Osteocyte (in vitro differentiated cells): Measurements from ENCODE around the gene GPS1. TPM values are rescaled to one million over a fixed set of nuclear protein-coding genes. Genes with fewer than 3 reads are reported as not detected.

Source experiments
- DNase-seq: peaks from one replicate; pipeline ENCODE4 v3.0.0; 2021; ENCODE audit warnings: mixed read lengths; ENCODE audit not compliant: unreplicated experiment; ENCODE audit errors: extremely low spot score
- H3K27ac Mint-ChIP-seq: one replicate; pipeline ENCODE4 v1.8.0; 2021; ENCODE audit warnings: mild to moderate bottlenecking, mixed read lengths; ENCODE audit not compliant: unreplicated experiment
- H3K27me3 Mint-ChIP-seq: one replicate; pipeline ENCODE4 v1.8.0; 2021; ENCODE audit warnings: mixed read lengths; ENCODE audit not compliant: unreplicated experiment
- H3K36me3 Mint-ChIP-seq: one replicate; pipeline ENCODE4 v1.8.0; 2021; ENCODE audit warnings: mixed read lengths; ENCODE audit not compliant: unreplicated experiment
- H3K4me1 Mint-ChIP-seq: one replicate; pipeline ENCODE4 v1.8.0; 2021; ENCODE audit warnings: mixed read lengths; ENCODE audit not compliant: unreplicated experiment
- H3K4me3 Mint-ChIP-seq: one replicate; pipeline ENCODE4 v1.8.0; 2021; ENCODE audit warnings: mild to moderate bottlenecking, moderate library complexity, mixed read lengths; ENCODE audit not compliant: unreplicated experiment
- H3K9me3 Mint-ChIP-seq: one replicate; pipeline ENCODE4 v1.8.0; 2021; ENCODE audit warnings: mixed read lengths; ENCODE audit not compliant: unreplicated experiment
- total RNA-seq: library from RNA; stranded (reverse); gene quantifications from 2 replicates; pipeline ENCODE4 v1.2.1, GENCODE V29; 2021
- TF ChIP-seq, protein P1 (sequence below): fragments of 200-600 bp; sonication (generic); IDR thresholded peaks from 2 replicates; pipeline ENCODE4 v1.5.0; 2021; ENCODE audit warnings: antibody characterized with exemption, mild to moderate bottlenecking, moderate library complexity

GPS1 gene
- total RNA-seq, 1 donor from 2014 or later = 108 TPM

GRCh38 chr17:82100502-82101298 is 49.0 kb downstream of the GPS1 start:
- no peaks in the 10 kb centered on the region for H3K27me3 Mint-ChIP-seq
- H3K4me3 Mint-ChIP-seq = no peak overlapping the region
- H3K4me1 Mint-ChIP-seq = peaks cover 29% of the 10 kb centered on the region
- H3K36me3 Mint-ChIP-seq = no peaks in the 10 kb centered on the region
- H3K27ac Mint-ChIP-seq = no peak overlapping the region
- TF ChIP-seq, protein P1, sequence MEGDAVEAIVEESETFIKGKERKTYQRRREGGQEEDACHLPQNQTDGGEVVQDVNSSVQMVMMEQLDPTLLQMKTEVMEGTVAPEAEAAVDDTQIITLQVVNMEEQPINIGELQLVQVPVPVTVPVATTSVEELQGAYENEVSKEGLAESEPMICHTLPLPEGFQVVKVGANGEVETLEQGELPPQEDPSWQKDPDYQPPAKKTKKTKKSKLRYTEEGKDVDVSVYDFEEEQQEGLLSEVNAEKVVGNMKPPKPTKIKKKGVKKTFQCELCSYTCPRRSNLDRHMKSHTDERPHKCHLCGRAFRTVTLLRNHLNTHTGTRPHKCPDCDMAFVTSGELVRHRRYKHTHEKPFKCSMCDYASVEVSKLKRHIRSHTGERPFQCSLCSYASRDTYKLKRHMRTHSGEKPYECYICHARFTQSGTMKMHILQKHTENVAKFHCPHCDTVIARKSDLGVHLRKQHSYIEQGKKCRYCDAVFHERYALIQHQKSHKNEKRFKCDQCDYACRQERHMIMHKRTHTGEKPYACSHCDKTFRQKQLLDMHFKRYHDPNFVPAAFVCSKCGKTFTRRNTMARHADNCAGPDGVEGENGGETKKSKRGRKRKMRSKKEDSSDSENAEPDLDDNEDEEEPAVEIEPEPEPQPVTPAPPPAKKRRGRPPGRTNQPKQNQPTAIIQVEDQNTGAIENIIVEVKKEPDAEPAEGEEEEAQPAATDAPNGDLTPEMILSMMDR = no peak
- no peak for DNase-seq
- no peaks in the 10 kb centered on the region for H3K9me3 Mint-ChIP-seq

GRCh38 chr17:82101301-82101715 is 49.6 kb downstream of the GPS1 start:
- no peak for DNase-seq
- Mint-ChIP-seq H3K4me3 (no peak overlapping the region), H3K4me1 (peaks cover 29% of the 10 kb centered on the region), H3K36me3 (no peaks in the 10 kb centered on the region), H3K9me3 (no peaks in the 10 kb centered on the region), H3K27ac (no peak overlapping the region), H3K27me3 (no peaks in the 10 kb centered on the region)
- TF ChIP-seq, protein P1 = no peak

DNA sequence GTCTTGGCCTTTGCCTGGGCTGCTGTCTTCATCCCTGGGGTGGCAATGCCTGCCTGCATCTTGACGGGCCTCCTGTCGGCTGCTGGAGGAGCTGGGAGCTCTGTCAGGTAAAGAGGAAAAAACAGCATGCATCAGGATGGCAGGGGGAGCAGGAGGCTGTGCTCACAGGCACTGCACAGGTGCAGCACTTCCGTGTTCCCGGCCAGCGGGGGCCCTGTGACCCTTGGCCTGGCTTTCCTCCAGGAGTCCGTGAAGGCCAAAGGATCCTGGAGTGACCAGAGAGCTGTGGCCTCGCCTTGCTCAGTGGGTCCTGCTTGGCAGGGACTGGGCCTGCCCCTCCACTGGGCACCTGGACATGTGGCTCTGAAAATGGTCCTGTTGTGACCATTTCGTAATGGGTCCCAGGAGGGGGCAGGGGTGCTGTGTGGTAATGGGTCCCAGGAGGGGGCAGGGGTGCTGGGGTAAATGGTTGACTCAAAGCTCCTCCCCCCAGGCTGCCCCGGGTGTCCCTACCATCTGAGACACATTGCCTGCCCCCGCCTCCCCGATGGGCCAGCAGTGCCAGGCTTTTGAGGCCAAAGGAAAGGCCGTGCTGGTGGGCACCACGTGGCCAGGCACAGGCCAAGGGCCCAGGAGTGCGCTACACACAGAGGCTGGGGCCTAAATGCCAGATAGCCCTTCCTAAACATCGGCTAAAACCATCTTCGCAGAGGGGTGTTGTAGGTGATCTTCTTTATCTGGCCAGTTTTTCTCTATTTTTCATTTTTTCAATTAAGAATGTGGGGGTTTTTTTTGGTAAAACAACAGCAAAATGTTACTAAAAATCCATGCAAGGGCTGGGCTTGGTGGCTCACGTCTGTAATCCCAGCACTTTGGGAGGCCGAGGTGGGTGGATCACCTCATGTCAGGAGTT is 50.3 kb downstream of the GPS1 start:
- no peak for DNase-seq
- TF ChIP-seq, protein P1 = no peak
- H3K36me3 Mint-ChIP-seq = no peaks in the 10 kb centered on the region
- H3K27ac Mint-ChIP-seq = peak overlapping the region; percentile 16
- H3K4me1 Mint-ChIP-seq = peaks cover 28% of the 10 kb centered on the region
- H3K27me3 Mint-ChIP-seq = no peaks in the 10 kb centered on the region
- no peaks in the 10 kb centered on the region for H3K9me3 Mint-ChIP-seq
- H3K4me3 Mint-ChIP-seq = no peak overlapping the region

- DNase-seq = no peak
- Mint-ChIP-seq H3K9me3 (no peaks in the 10 kb centered on the region), H3K4me1 (peaks cover 35% of the 10 kb centered on the region), H3K27ac (no peak overlapping the region), H3K4me3 (no peak overlapping the region), H3K27me3 (no peaks in the 10 kb centered on the region), H3K36me3 (no peaks in the 10 kb centered on the region)
- TF ChIP-seq, protein P1 = no peak
Observed at GRCh38 chr17:82103553-82104451, 52.1 kb downstream of the GPS1 start.
